ENCODE results near the gene AP2A2.

Gene AP2A2

GRCh38 chr11:933936-934335, 8.3 kb downstream of the AP2A2 start:
- TF ChIP-seq CTCF (conservative IDR thresholded peaks at IDR 0.05) = no peak
- no peak overlapping the region for H3K27ac ChIP-seq

GRCh38 chr11:934527-934926, 8.9 kb downstream of the AP2A2 start:
- no peak for TF ChIP-seq CTCF (conservative IDR thresholded peaks at IDR 0.05)
- no peak overlapping the region for H3K27ac ChIP-seq

- no peak overlapping the region for H3K27ac ChIP-seq
- no peak for TF ChIP-seq CTCF (conservative IDR thresholded peaks at IDR 0.05)
These were observed 10.5 kb downstream of the AP2A2 start for GRCh38 chr11:936199-936598.

GRCh38 chr11:937841-938261, 12.2 kb downstream of the AP2A2 start:
- H3K27ac ChIP-seq = no peak overlapping the region
- no peak for TF ChIP-seq CTCF (conservative IDR thresholded peaks at IDR 0.05)

GRCh38 chr11:940496-941135, 14.9 kb downstream of the AP2A2 start:
- TF ChIP-seq CTCF (conservative IDR thresholded peaks at IDR 0.05) = no peak
- H3K27ac ChIP-seq = no peak overlapping the region

- H3K27ac ChIP-seq = no peak overlapping the region
- no peak for TF ChIP-seq CTCF (conservative IDR thresholded peaks at IDR 0.05)
These were observed 17.2 kb downstream of the AP2A2 start for GRCh38 chr11:942823-943222.

- no peak overlapping the region for H3K27ac ChIP-seq
- TF ChIP-seq CTCF (conservative IDR thresholded peaks at IDR 0.05) = no peak
These were observed 19.2 kb downstream of the AP2A2 start for GRCh38 chr11:944711-945470.

Measured in VCaP (cell line).